Loucy (cell line): ENCODE results near the gene PRKACB.

Source experiments
- H2AFZ ChIP-seq: fragments of 200-600 bp; sonication (generic); 2 replicates; pipeline ENCODE4 v1.6.0; 2016; ENCODE audit warnings: antibody characterized with exemption, mild to moderate bottlenecking, low read length, moderate library complexity
- H3F3A ChIP-seq: fragments of 200-600 bp; 2 replicates; pipeline ENCODE4 v1.6.0; 2016; ENCODE audit warnings: antibody characterized with exemption, low read depth, mild to moderate bottlenecking
- H3K27me3 ChIP-seq: fragments of 200-600 bp; sonication (generic); 2 replicates; pipeline ENCODE4 v1.6.1; 2014; ENCODE audit warnings: low read length, mild to moderate bottlenecking; ENCODE audit not compliant: insufficient read depth, poor library complexity, severe bottlenecking
- H3K36me3 ChIP-seq: fragments of 200-600 bp; sonication (generic); 2 replicates; pipeline ENCODE4 v1.6.1; 2016; ENCODE audit warnings: low read length; ENCODE audit not compliant: insufficient read depth
- H3K4me1 ChIP-seq: fragments of 200-600 bp; sonication (generic); 2 replicates; pipeline ENCODE4 v1.5.1; 2014; ENCODE audit warnings: low read length, mild to moderate bottlenecking; ENCODE audit not compliant: insufficient read depth, poor library complexity, severe bottlenecking
- H3K4me2 ChIP-seq: fragments of 200-600 bp; sonication (generic); 2 replicates; pipeline ENCODE4 v1.6.0; 2014; ENCODE audit warnings: antibody characterized with exemption, low read length, low read depth, mild to moderate bottlenecking; ENCODE audit not compliant: poor library complexity, severe bottlenecking
- H3K4me3 ChIP-seq: fragments of 200-600 bp; sonication (generic); 2 replicates; pipeline ENCODE4 v1.5.1; 2014; ENCODE audit warnings: low read length, mild to moderate bottlenecking, mixed read lengths; ENCODE audit not compliant: poor library complexity, severe bottlenecking
- H3K79me2 ChIP-seq: fragments of 200-600 bp; sonication (generic); 2 replicates; pipeline ENCODE4 v1.6.1; 2014; ENCODE audit warnings: low read length; ENCODE audit not compliant: insufficient read depth
- H3K9ac ChIP-seq: fragments of 200-600 bp; sonication (generic); 2 replicates; pipeline ENCODE4 v1.6.0; 2014; ENCODE audit warnings: mild to moderate bottlenecking, low read depth, low read length, moderate library complexity; ENCODE audit not compliant: poor library complexity, severe bottlenecking
- H3K9me2 ChIP-seq: fragments of 200-600 bp; sonication (generic); replicated peaks from 2 replicates; pipeline ENCODE4 v1.6.1; 2016; ENCODE audit warnings: low read depth, low read length, mixed read lengths
- H3K9me3 ChIP-seq: fragments of 200-600 bp; sonication (generic); 2 replicates; pipeline ENCODE4 v1.6.1; 2014; ENCODE audit warnings: mild to moderate bottlenecking, antibody characterized with exemption, low read length, low read depth; ENCODE audit not compliant: insufficient read depth
- H4K20me1 ChIP-seq: fragments of 200-600 bp; sonication (generic); 2 replicates; pipeline ENCODE4 v1.6.0; 2014; ENCODE audit warnings: antibody characterized with exemption, low read length, mild to moderate bottlenecking; ENCODE audit not compliant: insufficient read depth, poor library complexity, severe bottlenecking
- EZH2phosphoT487 ChIP-seq: fragments of 200-600 bp; IDR thresholded peaks from 2 replicates; pipeline ENCODE4 v1.6.1; 2018; ENCODE audit warnings: antibody characterized with exemption, mild to moderate bottlenecking, moderate library complexity, borderline replicate concordance
- TF ChIP-seq, protein P1 (sequence below): fragments of 200-600 bp; sonication (generic); conservative IDR thresholded peaks from 2 replicates; pipeline ENCODE4 v1.5.1; 2014; ENCODE audit warnings: mild to moderate bottlenecking, antibody characterized with exemption, low read length

PRKACB gene

DNA sequence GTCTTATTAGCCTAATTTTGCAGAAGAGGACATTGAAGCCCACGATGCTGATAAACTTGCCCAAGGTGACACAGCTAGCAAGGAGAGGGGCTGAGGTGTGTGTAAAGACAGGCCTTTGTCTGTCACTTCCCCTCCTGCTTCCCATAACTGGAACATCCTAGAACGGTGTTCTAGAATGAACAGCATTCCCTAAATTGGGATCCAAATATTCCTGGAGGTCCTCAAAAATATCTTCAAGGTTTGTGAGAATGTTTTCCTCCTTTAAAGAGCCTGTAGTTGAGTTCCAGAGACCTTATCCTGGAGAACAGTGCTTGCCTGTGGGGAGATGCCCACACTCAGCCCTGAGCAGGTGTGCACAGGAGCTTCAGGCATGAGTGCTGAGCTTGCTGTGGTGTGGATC lies 115.9 kb downstream of the PRKACB start:
- TF ChIP-seq, protein P1, sequence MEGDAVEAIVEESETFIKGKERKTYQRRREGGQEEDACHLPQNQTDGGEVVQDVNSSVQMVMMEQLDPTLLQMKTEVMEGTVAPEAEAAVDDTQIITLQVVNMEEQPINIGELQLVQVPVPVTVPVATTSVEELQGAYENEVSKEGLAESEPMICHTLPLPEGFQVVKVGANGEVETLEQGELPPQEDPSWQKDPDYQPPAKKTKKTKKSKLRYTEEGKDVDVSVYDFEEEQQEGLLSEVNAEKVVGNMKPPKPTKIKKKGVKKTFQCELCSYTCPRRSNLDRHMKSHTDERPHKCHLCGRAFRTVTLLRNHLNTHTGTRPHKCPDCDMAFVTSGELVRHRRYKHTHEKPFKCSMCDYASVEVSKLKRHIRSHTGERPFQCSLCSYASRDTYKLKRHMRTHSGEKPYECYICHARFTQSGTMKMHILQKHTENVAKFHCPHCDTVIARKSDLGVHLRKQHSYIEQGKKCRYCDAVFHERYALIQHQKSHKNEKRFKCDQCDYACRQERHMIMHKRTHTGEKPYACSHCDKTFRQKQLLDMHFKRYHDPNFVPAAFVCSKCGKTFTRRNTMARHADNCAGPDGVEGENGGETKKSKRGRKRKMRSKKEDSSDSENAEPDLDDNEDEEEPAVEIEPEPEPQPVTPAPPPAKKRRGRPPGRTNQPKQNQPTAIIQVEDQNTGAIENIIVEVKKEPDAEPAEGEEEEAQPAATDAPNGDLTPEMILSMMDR, result no peak
- TF ChIP-seq EZH2phosphoT487, result no peak
- Histone ChIP-seq H3K79me2 (no peaks in the 10 kb centered on the region), H2AFZ (no peak overlapping the region), H3K9ac (no peak overlapping the region), H3K4me2 (no peak overlapping the region), H3K9me3 (no peaks in the 10 kb centered on the region), H3K36me3 (no peaks in the 10 kb centered on the region), H3K4me3 (no peak overlapping the region), H3K27me3 (no peaks in the 10 kb centered on the region), H4K20me1 (no peaks in the 10 kb centered on the region), H3K4me1 (no peaks in the 10 kb centered on the region), H3K9me2 (no peaks in the 10 kb centered on the region), H3F3A (no peaks in the 10 kb centered on the region)

GRCh38 chr1:84260852-84261518 lies 116.9 kb downstream of the PRKACB start:
- no peaks in the 10 kb centered on the region for H4K20me1 ChIP-seq
- TF ChIP-seq EZH2phosphoT487, result no peak
- H3K79me2 ChIP-seq, result no peaks in the 10 kb centered on the region
- no peak overlapping the region for H3K4me3 ChIP-seq
- H3K4me2 ChIP-seq, result no peak overlapping the region
- no peaks in the 10 kb centered on the region for H3K4me1 ChIP-seq
- no peak overlapping the region for H2AFZ ChIP-seq
- H3K36me3 ChIP-seq, result no peaks in the 10 kb centered on the region
- H3K9me3 ChIP-seq, result no peaks in the 10 kb centered on the region
- no peak overlapping the region for H3K9ac ChIP-seq
- H3K9me2 ChIP-seq, result no peaks in the 10 kb centered on the region
- no peaks in the 10 kb centered on the region for H3F3A ChIP-seq
- no peaks in the 10 kb centered on the region for H3K27me3 ChIP-seq

DNA sequence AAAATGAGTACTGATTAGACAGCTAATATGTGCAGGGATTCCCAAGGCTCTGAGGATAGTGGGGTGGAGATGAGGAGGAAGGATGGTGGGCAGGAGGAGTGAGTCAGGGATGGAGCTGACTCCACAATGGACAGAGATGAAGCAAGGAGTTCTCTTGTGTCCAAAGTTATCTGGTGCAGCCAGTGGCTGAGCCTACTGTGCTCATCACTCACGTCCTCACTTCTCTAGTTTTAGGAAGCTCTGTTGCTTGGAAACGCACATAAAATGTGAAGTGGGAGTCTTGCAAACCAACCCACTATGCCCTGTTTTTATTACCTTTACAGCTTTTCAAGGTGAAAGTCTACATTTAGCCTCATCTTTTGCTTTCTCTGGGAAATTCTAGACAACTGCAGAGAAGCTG lies 120.9 kb downstream of the PRKACB start:
- Histone ChIP-seq H3K9me2 (no peaks in the 10 kb centered on the region), H3K27me3 (no peaks in the 10 kb centered on the region), H4K20me1 (no peaks in the 10 kb centered on the region), H3K9me3 (no peaks in the 10 kb centered on the region), H3K4me2 (no peak overlapping the region), H3K9ac (no peak overlapping the region), H3K4me3 (no peak overlapping the region), H3K4me1 (no peaks in the 10 kb centered on the region), H3K36me3 (no peaks in the 10 kb centered on the region), H2AFZ (no peak overlapping the region), H3F3A (no peaks in the 10 kb centered on the region), H3K79me2 (no peaks in the 10 kb centered on the region)
- TF ChIP-seq, protein P1, result no peak
- TF ChIP-seq EZH2phosphoT487, result no peak

DNA sequence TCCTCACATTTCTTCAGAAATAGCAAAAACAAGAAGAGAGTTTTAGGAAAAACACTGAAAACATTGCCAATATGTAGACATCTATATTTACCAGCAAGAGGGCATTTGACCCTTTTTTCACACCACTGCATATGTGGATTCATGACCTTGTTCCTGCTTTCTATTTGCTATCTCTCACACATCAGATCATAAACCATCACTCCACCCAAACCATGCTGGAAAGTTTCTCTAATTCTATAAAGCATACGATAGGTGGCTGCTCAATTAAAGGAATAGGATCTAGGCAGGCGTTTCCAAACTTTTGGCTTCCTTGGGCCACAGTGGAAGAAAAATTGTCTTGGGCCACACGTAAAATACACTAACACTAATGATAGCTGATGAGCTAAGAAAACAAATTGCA lies 121.8 kb downstream of the PRKACB start:
- H3K9me2 ChIP-seq, result no peaks in the 10 kb centered on the region
- no peaks in the 10 kb centered on the region for H4K20me1 ChIP-seq
- H3K4me2 ChIP-seq, result no peak overlapping the region
- no peak overlapping the region for H3K9ac ChIP-seq
- H3F3A ChIP-seq, result no peaks in the 10 kb centered on the region
- H3K9me3 ChIP-seq, result no peaks in the 10 kb centered on the region
- H3K4me1 ChIP-seq, result peaks cover 1% of the 10 kb centered on the region
- H2AFZ ChIP-seq, result no peak overlapping the region
- H3K4me3 ChIP-seq, result no peak overlapping the region
- no peaks in the 10 kb centered on the region for H3K27me3 ChIP-seq
- TF ChIP-seq EZH2phosphoT487, result no peak
- TF ChIP-seq, protein P1, result no peak
- H3K79me2 ChIP-seq, result no peaks in the 10 kb centered on the region
- H3K36me3 ChIP-seq, result no peaks in the 10 kb centered on the region
